Measurements from ENCODE around the gene LRRFIP2. TPM values are rescaled to one million over a fixed set of nuclear protein-coding genes. Genes with fewer than 3 reads are reported as not detected.
"Not testable (repeated sequence)": the region's sequence is repeated elsewhere in the genome, so short reads cannot be mapped to it uniquely, and the experiment has no call there.

The LRRFIP2 gene
- 10 to 100 TPM; 17.3 to 41.0 TPM for total RNA-seq

GRCh38 chr3:37174532-37175126 is at the start of gene LRRFIP2:
TSS of gene LRRFIP2 (minus strand) at chr3:37174582. CDS start at chr3:37148983, 25,599 bp downstream.
- peak; percentile 62 to 71 for ATAC-seq
- H3K27ac Mint-ChIP-seq: peak within 1 kb of the TSS; percentile 89 to 96
- H3K9me3 Mint-ChIP-seq: no peaks in the 10 kb centered on the region
- H3K36me3 Mint-ChIP-seq: peaks cover 0 to 11% of the 10 kb centered on the region in 2 donors
- no peak for DNase-seq (ENCODE audit: low spot score in 2 of 2)

GRCh38 chr3:37223576-37223975 is 49.2 kb upstream of the LRRFIP2 start:
- H3K27ac Mint-ChIP-seq: no peak overlapping the region
- no peak for ATAC-seq

GRCh38 chr3:37223141-37223558 is 48.8 kb upstream of the LRRFIP2 start:
- no peaks in the 10 kb centered on the region for H3K36me3 Mint-ChIP-seq
- H3K27ac Mint-ChIP-seq: no peak overlapping the region
- no peak for ATAC-seq
- no peak for DNase-seq (ENCODE audit: low spot score in 2 of 2)
- no peaks in the 10 kb centered on the region for H3K9me3 Mint-ChIP-seq

More at GRCh38 chr3:37223576-37223975, 49.2 kb upstream of the LRRFIP2 start:
- H3K9me3 Mint-ChIP-seq: no peaks in the 10 kb centered on the region
- no peak for DNase-seq (ENCODE audit: low spot score in 2 of 2)
- H3K36me3 Mint-ChIP-seq: no peaks in the 10 kb centered on the region

GRCh38 chr3:37222542-37222941 is 48.2 kb upstream of the LRRFIP2 start:
- H3K27ac Mint-ChIP-seq; DNase-seq (ENCODE audit: low spot score in 2 of 2); ATAC-seq; H3K9me3 Mint-ChIP-seq; H3K36me3 Mint-ChIP-seq: not testable (repeated sequence)

GRCh38 chr3:37221407-37221806 is 47.0 kb upstream of the LRRFIP2 start:
- no peak overlapping the region for H3K27ac Mint-ChIP-seq
- DNase-seq (ENCODE audit: low spot score in 2 of 2): no peak
- H3K36me3 Mint-ChIP-seq: no peaks in the 10 kb centered on the region
- ATAC-seq: peak; percentile 67 to 76
- H3K9me3 Mint-ChIP-seq: no peaks in the 10 kb centered on the region

GRCh38 chr3:37219266-37219665 is 44.9 kb upstream of the LRRFIP2 start:
- Mint-ChIP-seq H3K27ac (no peak overlapping the region), H3K9me3 (no peaks in the 10 kb centered on the region), H3K36me3 (no peaks in the 10 kb centered on the region)
- DNase-seq (ENCODE audit: low spot score in 2 of 2) (no peak), ATAC-seq (no peak)

- ATAC-seq (no peak), DNase-seq (ENCODE audit: low spot score in 2 of 2) (no peak)
- H3K27ac Mint-ChIP-seq: no peak overlapping the region
These were observed 43.8 kb upstream of the LRRFIP2 start for GRCh38 chr3:37218206-37218605.

GRCh38 chr3:37217098-37217849 is 42.9 kb upstream of the LRRFIP2 start:
- Mint-ChIP-seq H3K9me3 (no peaks in the 10 kb centered on the region), H3K27ac (peak overlapping the region in 1 of 2 donors; percentile 22), H3K36me3 (no peaks in the 10 kb centered on the region)
- DNase-seq (ENCODE audit: low spot score in 2 of 2): no peak
- no peak for ATAC-seq

More at GRCh38 chr3:37218206-37218605, 43.8 kb upstream of the LRRFIP2 start:
- no peaks in the 10 kb centered on the region for H3K9me3 Mint-ChIP-seq
- no peaks in the 10 kb centered on the region for H3K36me3 Mint-ChIP-seq

GRCh38 chr3:37216597-37217097 is 42.3 kb upstream of the LRRFIP2 start:
- H3K9me3 Mint-ChIP-seq: no peaks in the 10 kb centered on the region
- ATAC-seq (peak; percentile 28 to 58), DNase-seq (ENCODE audit: low spot score in 2 of 2) (no peak)
- peak overlapping the region in 1 of 2 donors; percentile 22 for H3K27ac Mint-ChIP-seq
- H3K36me3 Mint-ChIP-seq: no peaks in the 10 kb centered on the region

GRCh38 chr3:37214076-37214475 is 39.7 kb upstream of the LRRFIP2 start:
- ATAC-seq: no peak
- no peaks in the 10 kb centered on the region for H3K9me3 Mint-ChIP-seq

GRCh38 chr3:37210230-37210629 is 35.8 kb upstream of the LRRFIP2 start:
- DNase-seq (ENCODE audit: low spot score in 2 of 2) (no peak), ATAC-seq (no peak)
- no peaks in the 10 kb centered on the region for H3K9me3 Mint-ChIP-seq
- no peaks in the 10 kb centered on the region for H3K36me3 Mint-ChIP-seq
- H3K27ac Mint-ChIP-seq: no peak overlapping the region

More at GRCh38 chr3:37214076-37214475, 39.7 kb upstream of the LRRFIP2 start:
- no peaks in the 10 kb centered on the region for H3K36me3 Mint-ChIP-seq
- no peak overlapping the region for H3K27ac Mint-ChIP-seq
- DNase-seq (ENCODE audit: low spot score in 2 of 2): no peak

- H3K36me3 Mint-ChIP-seq, ATAC-seq: not testable (repeated sequence)
These were observed 34.2 kb upstream of the LRRFIP2 start for GRCh38 chr3:37208576-37208975.

GRCh38 chr3:37208008-37208407 is 33.6 kb upstream of the LRRFIP2 start:
- not testable (repeated sequence) for ATAC-seq; DNase-seq (ENCODE audit: low spot score in 2 of 2); H3K27ac Mint-ChIP-seq; H3K9me3 Mint-ChIP-seq; H3K36me3 Mint-ChIP-seq

More at GRCh38 chr3:37208576-37208975, 34.2 kb upstream of the LRRFIP2 start:
- not testable (repeated sequence) for H3K9me3 Mint-ChIP-seq; DNase-seq (ENCODE audit: low spot score in 2 of 2); H3K27ac Mint-ChIP-seq

- H3K27ac Mint-ChIP-seq; H3K9me3 Mint-ChIP-seq; H3K36me3 Mint-ChIP-seq; ATAC-seq; DNase-seq (ENCODE audit: low spot score in 2 of 2): not testable (repeated sequence)
These were observed 31.7 kb upstream of the LRRFIP2 start for GRCh38 chr3:37206041-37206440.

GRCh38 chr3:37204314-37204713 is 29.9 kb upstream of the LRRFIP2 start:
- DNase-seq (ENCODE audit: low spot score in 2 of 2): no peak
- H3K36me3 Mint-ChIP-seq: no peaks in the 10 kb centered on the region
- no peak overlapping the region for H3K27ac Mint-ChIP-seq
- ATAC-seq: no peak
- no peaks in the 10 kb centered on the region for H3K9me3 Mint-ChIP-seq

GRCh38 chr3:37202035-37202434 is 27.7 kb upstream of the LRRFIP2 start:
- DNase-seq (ENCODE audit: low spot score in 2 of 2) (no peak), ATAC-seq (no peak)
- Mint-ChIP-seq H3K36me3 (no peaks in the 10 kb centered on the region), H3K9me3 (no peaks in the 10 kb centered on the region), H3K27ac (no peak overlapping the region)

- Mint-ChIP-seq H3K9me3 (no peaks in the 10 kb centered on the region), H3K36me3 (no peaks in the 10 kb centered on the region), H3K27ac (no peak overlapping the region)
- no peak for DNase-seq (ENCODE audit: low spot score in 2 of 2)
- no peak for ATAC-seq
These were observed 25.8 kb upstream of the LRRFIP2 start for GRCh38 chr3:37200141-37200540.
